ENCODE measurements around the gene CCNI2.

GRCh38 chr5:132747616-132748440 is 602 bp downstream of the CCNI2 start:
- TF ChIP-seq JUN (IDR thresholded peaks at IDR 0.05; ENCODE audit: borderline replicate concordance, low read depth, low read length) (no peak), JUN (CRISPR knock-in tag; IDR thresholded peaks at IDR 0.05; ENCODE audit: borderline replicate concordance) (no peak), ZNF121 (CRISPR knock-in tag; conservative IDR thresholded peaks at IDR 0.05) (no peak)

Data from K562 (cell line).